Muscle of arm (tissue), 12 donors: ENCODE measurements around the gene PLXNA2. TPM values are rescaled to one million over a fixed set of nuclear protein-coding genes. Genes with fewer than 3 reads are reported as not detected.

Experiments
- DNase-seq: peaks from one replicate; pipeline ENCODE4 v3.0.0-alpha.2; 2013
- polyA plus RNA-seq, 12 donors: library from polyadenylated mRNA; unstranded; fragments of 120-200 nt; gene quantifications; one replicate each; pipeline ENCODE4 v1.2.1, GENCODE V29; 2013; ENCODE audit not compliant: insufficient read length in 12 of 12

PLXNA2 gene
- polyA plus RNA-seq, 12 donors = 20.4 to 39.2 (median 33.6) TPM; not detected in 1

DNA sequence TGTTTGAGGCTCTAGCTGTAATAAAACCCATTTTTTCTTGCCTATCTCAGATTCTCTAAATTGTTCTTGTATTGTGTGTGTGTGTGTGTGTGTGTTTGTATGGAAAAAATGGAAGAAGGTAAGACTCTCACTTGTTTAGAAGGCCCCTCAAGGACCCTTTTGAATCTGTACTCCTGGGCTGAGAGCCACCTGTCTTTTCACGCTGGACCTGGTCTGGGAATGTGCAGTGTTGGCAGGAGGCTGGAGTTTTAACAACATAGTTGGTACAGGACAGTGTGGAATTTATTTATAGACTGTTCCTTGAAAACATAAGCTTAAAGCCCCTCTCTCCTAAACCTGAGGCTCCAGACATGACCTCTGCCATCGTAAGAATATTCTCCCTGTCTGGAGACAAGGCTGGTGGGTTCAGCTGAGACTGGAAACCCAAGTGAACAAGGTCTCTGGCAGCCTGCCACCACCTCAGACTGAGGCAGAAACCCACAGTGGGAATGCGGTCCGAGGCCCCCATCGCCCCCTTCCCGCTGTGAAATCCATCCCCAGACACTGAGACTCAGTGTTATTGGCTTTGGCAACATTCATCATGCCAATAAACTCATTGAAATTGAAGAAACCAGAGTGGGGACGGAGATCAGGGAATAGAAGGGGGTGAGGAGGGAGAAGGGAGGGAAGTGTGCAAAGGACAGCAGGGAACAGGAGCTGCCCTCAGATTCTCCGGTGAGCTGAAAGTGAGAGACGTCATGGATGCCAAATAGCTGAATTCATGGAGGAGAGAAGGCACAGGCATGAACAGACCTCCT is 24.6 kb upstream of the PLXNA2 start:
- no peak for DNase-seq

GRCh38 chr1:208265525-208265924 is 21.3 kb upstream of the PLXNA2 start:
- DNase-seq = no peak

DNA sequence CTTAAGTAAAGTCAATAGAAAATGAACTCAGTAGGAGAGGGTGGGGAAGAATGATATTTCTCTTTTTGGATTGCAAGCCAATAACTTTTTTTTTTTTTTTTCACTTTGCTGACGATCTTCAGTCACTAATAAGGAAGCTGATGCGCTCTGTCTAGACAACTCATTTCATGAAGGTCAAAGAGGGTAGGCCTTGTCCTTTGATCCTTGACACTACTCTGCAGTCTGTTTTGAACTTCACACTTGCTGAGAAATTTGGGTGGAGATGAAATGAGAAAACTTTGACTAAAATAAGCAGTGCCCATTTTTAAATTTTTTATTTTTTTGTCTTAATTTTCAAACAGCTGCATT is 20.9 kb upstream of the PLXNA2 start:
- no peak for DNase-seq

DNA sequence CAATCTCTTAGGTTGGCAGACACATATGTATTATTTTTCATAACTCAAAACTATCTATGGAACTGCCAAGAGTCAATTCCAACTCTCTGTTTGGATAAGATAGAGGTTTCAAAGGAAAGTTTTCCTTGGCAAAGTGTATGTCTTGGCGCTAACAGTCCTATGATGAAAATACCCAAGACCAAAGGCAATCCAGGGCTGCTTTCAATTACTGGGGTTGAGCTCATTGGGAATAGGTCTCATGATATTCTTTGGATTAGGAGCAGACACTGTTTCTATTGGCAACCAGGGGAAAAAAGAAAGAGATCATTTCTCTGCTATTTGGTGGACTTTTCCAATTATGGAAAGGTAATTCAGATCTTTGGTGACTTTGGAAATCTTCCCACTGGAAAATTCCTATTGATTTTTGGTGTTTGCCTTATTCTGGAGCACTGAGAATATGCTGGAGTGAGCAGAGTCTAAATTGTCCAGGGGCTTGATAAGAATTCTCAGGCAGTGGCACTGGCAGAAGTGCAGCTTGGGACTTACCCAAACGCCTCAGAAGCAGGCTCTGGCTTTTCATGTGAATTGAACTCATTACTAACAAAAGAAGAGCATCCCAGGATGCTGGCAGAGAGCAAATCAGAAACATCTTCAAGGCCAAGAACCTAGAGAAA is 20.4 kb upstream of the PLXNA2 start:
- no peak for DNase-seq

DNA sequence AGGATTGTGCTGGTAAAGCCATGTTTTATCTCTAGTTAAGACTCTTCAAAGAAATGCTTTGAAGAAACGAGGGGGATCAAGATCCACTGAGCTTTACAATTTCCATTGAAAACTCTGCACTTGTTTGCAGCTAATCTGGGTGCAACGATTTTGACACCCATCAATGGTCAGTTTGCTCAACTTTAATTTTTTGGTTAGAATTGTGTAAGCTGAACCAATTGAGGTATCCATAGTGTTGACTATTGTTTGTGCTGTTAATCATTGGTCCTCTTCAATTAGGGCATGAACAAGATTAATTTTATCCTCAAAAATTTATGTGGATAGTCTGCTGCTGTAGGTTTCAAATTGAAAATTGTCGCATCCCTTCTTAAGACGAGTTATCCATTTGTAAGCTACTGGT is 17.7 kb upstream of the PLXNA2 start:
- DNase-seq = no peak

DNA sequence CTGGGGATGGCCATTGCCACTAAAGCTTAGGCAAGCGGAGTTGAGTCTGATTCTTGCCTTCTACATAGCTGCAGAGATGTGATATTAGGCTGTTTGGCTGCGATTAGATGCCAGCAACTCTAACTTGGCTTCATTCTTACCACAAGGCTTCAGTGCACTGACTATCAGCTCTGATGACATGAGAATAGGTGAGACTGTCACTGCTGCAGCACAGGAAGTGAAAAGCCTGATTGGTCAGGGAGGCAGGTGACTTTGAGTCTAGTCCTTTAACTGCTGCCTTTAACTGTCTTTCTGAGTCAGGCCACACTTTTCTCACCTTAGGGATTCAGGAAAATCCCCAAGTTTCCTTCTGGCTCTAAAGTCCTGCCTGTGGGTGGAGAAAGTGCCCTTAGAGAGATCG is 14.1 kb upstream of the PLXNA2 start:
- no peak for DNase-seq

DNA sequence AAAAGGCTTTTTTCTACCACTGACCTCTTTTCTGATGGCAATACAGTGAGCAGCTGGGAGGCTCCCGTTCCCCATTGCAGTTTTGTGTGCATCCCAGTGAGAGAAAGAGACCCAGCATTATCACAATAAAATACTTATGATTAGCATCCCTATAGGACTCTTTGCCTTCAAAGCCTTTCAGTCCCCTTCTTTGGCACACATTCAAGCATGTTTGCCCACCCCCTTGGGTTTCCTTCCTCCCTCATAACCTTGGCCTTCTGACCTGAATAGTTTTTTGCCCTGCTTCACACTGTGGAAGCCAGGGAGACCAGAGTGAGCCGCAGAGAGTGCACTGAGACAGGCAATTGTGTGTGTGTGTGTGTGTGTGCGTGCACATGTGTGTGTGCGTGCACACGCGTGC is 13.2 kb upstream of the PLXNA2 start:
- no peak for DNase-seq

DNA sequence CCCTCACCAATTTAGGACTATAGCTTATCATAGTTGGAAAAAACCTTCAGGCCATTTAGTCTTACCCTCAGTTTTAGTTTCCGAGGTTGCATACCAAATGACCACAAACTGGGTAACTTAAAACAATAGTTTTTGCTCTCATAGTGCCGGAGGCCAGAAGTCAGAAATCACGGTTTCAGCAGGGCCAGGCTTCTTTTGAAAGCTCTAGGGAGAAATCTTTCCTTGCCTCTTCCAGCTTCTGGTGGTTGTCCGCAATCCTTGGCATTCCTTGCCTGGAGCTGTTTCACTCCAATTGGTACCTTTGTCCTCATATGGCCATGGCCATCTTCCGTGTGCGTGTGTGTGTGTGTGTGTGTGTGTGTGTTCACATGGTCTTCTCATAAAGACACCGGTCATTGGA is 12.4 kb upstream of the PLXNA2 start:
- DNase-seq = no peak

DNA sequence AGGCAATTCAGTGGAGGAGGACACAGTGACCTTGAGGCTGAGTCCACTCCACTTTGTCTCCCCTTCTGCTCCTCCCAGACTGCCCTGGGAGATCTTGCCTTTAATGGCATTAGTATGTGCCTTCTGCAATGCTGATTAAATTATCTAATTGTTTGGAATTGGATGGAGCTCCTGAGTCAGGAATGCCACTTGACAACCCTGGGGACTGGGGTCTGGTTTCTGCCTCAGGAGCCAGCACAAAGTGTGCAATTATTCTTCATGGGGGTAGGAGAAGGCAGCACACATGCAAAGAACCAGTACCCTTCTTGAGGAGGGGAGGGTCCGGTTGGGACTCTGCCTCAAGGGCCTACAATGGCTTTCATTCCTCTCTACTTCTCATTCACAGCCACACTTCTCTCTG is 11.9 kb upstream of the PLXNA2 start:
- no peak for DNase-seq

DNA sequence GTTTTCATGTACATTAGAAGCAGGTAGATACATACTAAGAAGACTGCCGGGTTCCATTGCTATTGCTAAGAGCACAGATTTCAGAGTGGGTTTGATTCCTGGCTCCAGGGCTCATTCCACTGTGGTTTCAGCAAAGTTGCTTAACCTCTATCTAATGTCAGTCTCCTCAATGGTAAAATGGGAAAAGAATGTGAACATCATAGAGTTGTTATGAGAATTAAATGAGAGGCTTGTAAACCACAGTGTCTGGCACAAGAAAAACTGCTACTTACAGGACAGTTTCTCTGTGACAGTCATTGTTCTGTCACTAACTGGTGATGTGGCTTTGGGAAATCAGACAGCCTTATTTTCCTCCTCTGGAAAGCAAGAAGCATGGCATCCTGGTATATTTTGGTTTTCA is 10.7 kb upstream of the PLXNA2 start:
- no peak for DNase-seq

- DNase-seq = no peak
Observed at GRCh38 chr1:208254376-208254775, 10.2 kb upstream of the PLXNA2 start.

GRCh38 chr1:208252836-208253576 is 8.8 kb upstream of the PLXNA2 start:
- no peak for DNase-seq

DNA sequence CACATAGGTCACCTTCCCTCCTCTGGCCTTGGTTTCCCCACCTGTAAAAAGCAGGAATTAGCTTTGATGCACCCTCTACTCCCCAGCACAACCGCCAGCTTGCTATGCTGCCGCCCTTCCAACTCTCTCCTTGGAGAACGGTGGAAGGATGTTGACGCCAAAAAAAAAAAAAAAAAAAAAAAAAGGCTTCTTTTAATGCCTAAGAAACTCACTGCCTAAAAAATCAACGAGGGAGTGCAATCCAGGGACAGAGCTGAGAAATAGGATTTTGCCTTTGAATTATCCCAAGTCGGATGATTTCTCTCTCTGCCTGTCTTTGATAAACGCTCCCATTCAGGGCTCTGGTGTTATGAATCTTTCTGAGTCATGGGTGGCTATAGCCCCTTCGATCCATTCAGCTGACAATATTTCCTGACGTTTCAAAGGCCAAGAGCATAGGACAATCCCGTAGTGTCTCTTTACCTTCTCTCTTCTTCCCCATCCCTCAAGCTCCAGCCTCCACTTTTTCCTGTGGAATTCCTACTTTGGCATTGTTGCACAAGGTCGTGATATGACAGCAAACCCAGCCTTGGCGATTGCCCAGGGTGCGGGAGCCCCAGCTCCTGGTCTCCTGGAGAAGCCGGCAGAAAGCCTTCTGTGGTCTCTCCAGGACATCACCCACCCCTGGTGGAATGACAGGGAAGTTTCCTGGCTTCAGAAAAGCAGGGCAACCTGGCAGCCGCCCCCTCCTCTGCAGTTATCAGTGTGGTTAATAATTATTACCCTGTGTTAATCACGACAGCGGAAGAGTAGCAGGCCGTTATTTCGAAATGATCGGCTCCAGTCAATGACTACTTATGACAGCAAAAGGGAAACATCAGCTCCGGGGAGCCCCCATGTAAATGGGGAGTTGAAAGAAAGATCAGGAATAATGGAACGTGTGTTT is 8.0 kb upstream of the PLXNA2 start:
- DNase-seq = no peak

GRCh38 chr1:208251015-208251414 is 6.8 kb upstream of the PLXNA2 start:
- no peak for DNase-seq

DNA sequence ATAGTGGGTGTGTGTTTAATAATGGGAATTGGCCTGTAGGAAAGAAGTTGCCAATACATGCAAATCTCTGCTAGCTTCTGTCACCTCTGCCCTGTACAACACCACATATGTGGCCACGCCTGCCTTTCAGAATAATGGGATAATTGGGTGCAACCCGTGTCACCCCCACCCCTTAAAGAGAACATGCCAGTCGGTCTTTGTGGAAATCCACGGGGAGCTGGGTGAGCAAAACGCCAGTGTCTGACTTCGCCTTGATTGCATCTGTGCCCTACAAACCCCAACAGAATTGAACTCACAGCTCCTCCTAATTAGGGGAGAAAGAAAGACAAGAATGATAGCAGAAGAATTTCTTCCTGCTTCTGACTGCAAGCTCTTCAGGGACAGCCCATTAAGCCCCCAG is 6.4 kb upstream of the PLXNA2 start:
- DNase-seq = no peak

DNA sequence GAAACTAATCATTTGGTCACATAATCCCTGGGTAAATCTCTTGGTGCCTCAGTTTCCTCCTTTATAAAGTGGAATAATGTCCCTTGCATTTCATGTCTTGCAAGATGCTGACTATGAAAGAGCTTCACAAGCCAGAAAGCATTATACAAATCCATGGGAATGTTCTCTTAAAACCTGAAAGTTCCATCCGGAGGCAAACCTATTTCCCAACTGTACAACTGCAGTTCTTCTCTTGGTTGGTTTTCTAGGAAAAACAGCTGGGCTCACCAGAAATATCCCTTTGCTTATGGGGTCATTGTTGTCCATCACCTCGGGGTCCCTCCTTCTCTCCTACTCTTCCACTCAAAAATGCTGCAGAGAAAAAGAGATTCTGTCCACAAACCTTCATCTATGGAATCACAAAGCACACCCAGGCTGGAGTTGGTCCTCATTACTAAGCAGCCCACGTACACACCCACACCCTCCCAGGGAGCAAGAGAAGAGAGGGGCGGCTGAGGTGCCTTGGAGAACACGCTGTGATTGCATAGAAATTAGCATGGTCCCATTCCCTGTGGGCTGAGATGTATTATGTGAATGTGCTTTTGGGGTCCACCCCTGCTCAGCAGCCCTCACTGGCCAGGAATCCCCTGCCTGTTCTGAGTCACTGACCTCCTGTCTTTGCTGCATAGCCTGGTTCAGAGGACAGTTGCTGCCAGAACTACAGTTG is 5.0 kb upstream of the PLXNA2 start:
- no peak for DNase-seq

DNA sequence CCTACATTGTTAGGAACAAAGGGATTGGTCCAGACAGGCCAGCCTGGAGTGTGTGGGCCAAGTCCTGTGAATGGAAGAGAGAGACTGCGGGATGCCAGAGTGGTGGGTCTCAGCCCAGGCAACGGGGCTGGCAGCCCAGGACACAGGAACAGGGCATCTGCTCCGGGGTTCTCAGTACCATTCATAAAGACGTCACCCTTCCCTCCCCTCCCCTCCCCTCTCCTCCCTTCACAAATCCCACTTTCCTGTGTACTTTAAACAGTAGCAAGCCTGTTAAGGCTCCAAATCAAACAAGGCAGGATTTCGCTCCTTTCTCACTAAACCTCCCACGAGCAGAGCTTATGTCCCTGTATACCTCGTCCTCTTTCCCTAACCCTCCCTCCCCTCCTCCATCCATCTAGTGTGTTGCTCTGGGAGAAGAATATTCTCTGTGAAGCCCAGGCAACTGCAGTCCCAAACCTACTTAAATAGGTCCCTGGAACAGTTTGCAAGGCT is 4.2 kb upstream of the PLXNA2 start:
- no peak for DNase-seq

DNA sequence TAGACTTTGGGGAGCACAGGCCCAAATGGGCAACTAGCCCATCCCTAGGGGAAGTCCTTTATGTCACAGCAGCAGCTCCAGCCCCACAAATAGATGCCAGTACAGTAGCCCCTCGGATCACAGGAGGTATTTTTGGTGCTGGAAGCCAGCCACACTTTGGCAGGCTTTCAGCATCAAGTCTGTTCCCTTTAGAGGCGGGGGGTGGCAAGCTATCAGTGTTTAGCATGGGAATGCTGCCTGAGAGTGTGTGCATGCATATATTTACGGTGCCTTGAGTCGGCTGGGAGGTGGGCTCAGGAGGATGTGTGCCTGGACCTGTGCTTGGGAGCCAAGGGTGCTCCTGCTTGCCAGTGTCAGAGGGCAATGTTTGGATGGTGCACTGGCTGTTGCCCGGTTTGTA is 3.5 kb upstream of the PLXNA2 start:
- no peak for DNase-seq

- peak; percentile 92 for DNase-seq
Observed at GRCh38 chr1:208245185-208245705, 1.1 kb upstream of the PLXNA2 start.

- no peak for DNase-seq
Observed at GRCh38 chr1:208243527-208243966, 637 bp downstream of the PLXNA2 start.
